Measurements from ENCODE around the gene TRIM41.

Gene TRIM41

GRCh38 chr5:181215997-181216989, 6.8 kb upstream of the TRIM41 start:
- Histone ChIP-seq H3K4me2 (peak overlapping the region; percentile 50; the same call in 1 of the 2 replicates), H3K36me3 (ENCODE audit: insufficient read depth) (no peaks in the 10 kb centered on the region), H4K20me1 (ENCODE audit: insufficient read depth) (no peaks in the 10 kb centered on the region), H3K4me1 (ENCODE audit: low read depth, poor library complexity, severe bottlenecking) (peaks cover 3% of the 10 kb centered on the region), H3K9ac (no peak overlapping the region), H3K27ac (no peak overlapping the region; the same call in 1 of the 2 replicates), H2AFZ (ENCODE audit: low read depth) (peak overlapping the region; percentile 61), H3K79me2 (ENCODE audit: insufficient read depth, low read depth) (no peaks in the 10 kb centered on the region), H3K27me3 (ENCODE audit: insufficient read depth, low read depth) (no peaks in the 10 kb centered on the region), H3K4me3 (IDR thresholded peaks at IDR 0.05; ENCODE audit: insufficient read depth, low read depth, low read length) (no peak overlapping the region)
- TF ChIP-seq CTCF (conservative IDR thresholded peaks at IDR 0.05; ENCODE audit: low read depth, low read length) = no peak

- Histone ChIP-seq H2AFZ (ENCODE audit: low read depth) (peak overlapping the region; percentile 86), H3K27me3 (ENCODE audit: insufficient read depth, low read depth) (no peaks in the 10 kb centered on the region), H4K20me1 (ENCODE audit: insufficient read depth) (no peaks in the 10 kb centered on the region), H3K79me2 (ENCODE audit: insufficient read depth, low read depth) (no peaks in the 10 kb centered on the region), H3K9ac (no peak overlapping the region; the same call in 1 of the 2 replicates), H3K4me3 (IDR thresholded peaks at IDR 0.05; ENCODE audit: insufficient read depth, low read depth, low read length) (no peak overlapping the region), H3K27ac (peak overlapping the region; percentile 47; the same call in 1 of the 2 replicates), H3K4me1 (ENCODE audit: low read depth, poor library complexity, severe bottlenecking) (peaks cover 8% of the 10 kb centered on the region), H3K36me3 (ENCODE audit: insufficient read depth) (no peaks in the 10 kb centered on the region), H3K4me2 (peak overlapping the region; percentile 60)
- TF ChIP-seq CTCF (conservative IDR thresholded peaks at IDR 0.05; ENCODE audit: low read depth, low read length) = no peak
Measured at GRCh38 chr5:181217111-181217802, 5.8 kb upstream of the TRIM41 start.

GRCh38 chr5:181217803-181218062, 5.3 kb upstream of the TRIM41 start:
- no peak overlapping the region; the same call in 1 of the 2 replicates for H3K9ac ChIP-seq
- H3K27ac ChIP-seq = peak overlapping the region; percentile 47; the same call in 1 of the 2 replicates
- TF ChIP-seq CTCF (conservative IDR thresholded peaks at IDR 0.05; ENCODE audit: low read depth, low read length) = no peak
- no peaks in the 10 kb centered on the region for H4K20me1 ChIP-seq (ENCODE audit: insufficient read depth)
- H2AFZ ChIP-seq (ENCODE audit: low read depth) = peak overlapping the region; percentile 86
- peaks cover 8% of the 10 kb centered on the region for H3K4me1 ChIP-seq (ENCODE audit: low read depth, poor library complexity, severe bottlenecking)
- H3K27me3 ChIP-seq (ENCODE audit: insufficient read depth, low read depth) = no peaks in the 10 kb centered on the region
- H3K4me3 ChIP-seq (IDR thresholded peaks at IDR 0.05; ENCODE audit: insufficient read depth, low read depth, low read length) = no peak overlapping the region
- no peaks in the 10 kb centered on the region for H3K36me3 ChIP-seq (ENCODE audit: insufficient read depth)
- H3K79me2 ChIP-seq (ENCODE audit: insufficient read depth, low read depth) = no peaks in the 10 kb centered on the region
- H3K4me2 ChIP-seq = peak overlapping the region; percentile 60

GRCh38 chr5:181218795-181219124, 4.3 kb upstream of the TRIM41 start:
- TF ChIP-seq CTCF (conservative IDR thresholded peaks at IDR 0.05; ENCODE audit: low read depth, low read length) = no peak
- no peak overlapping the region; the same call in 1 of the 2 replicates for H2AFZ ChIP-seq (ENCODE audit: low read depth)
- H3K4me1 ChIP-seq (ENCODE audit: low read depth, poor library complexity, severe bottlenecking) = peaks cover 8% of the 10 kb centered on the region
- peak overlapping the region; percentile 36; the same call in 1 of the 2 replicates for H3K4me2 ChIP-seq
- no peaks in the 10 kb centered on the region for H3K79me2 ChIP-seq (ENCODE audit: insufficient read depth, low read depth)
- no peaks in the 10 kb centered on the region for H3K36me3 ChIP-seq (ENCODE audit: insufficient read depth)
- no peaks in the 10 kb centered on the region for H4K20me1 ChIP-seq (ENCODE audit: insufficient read depth)
- H3K4me3 ChIP-seq (IDR thresholded peaks at IDR 0.05; ENCODE audit: insufficient read depth, low read depth, low read length) = no peak overlapping the region
- H3K9ac ChIP-seq = no peak overlapping the region
- H3K27me3 ChIP-seq (ENCODE audit: insufficient read depth, low read depth) = no peaks in the 10 kb centered on the region
- H3K27ac ChIP-seq = no peak overlapping the region

All from KMS-11 (cell line).